ENCODE results near the gene LRRC4B. TPM values are rescaled to one million over a fixed set of nuclear protein-coding genes. Genes with fewer than 3 reads are reported as not detected.
A peak's percentile ranks its signal among the peaks of the same experiment; 100 is the strongest.

Gene LRRC4B
- total RNA-seq, 2 donors from 2014 or later: 2.3 to 7.0 TPM

DNA sequence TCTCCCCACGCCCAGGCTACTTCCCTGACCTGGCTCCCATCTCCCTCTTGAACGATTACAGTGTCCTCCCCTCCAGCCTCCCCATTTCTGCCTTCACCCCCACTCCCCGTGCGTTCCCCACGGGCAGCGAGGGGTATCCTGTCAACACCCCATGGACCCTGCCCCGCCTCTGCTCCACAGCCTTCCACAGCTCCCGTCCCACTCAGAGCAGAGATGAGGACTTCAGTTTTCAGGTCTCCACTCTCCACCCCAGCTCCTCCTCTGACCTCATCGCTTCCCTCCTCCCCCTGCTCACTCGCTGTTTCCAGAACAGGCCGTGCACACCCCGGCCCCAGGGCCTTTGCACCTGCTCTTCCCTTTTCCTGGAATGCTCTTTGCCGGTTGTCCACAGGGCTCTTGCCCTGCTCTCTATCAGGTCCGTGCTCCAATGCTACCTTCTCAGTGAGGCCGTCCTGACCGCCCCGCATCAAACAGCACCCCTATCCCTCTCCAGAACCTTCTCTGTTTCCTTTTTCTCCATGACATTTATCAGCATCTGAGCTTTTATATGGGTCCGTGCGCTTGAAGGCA lies 15.0 kb downstream of the LRRC4B start:
- DNase-seq: peak; percentile 36
- Histone ChIP-seq H3K27me3 (ENCODE audit: control insufficient read depth, insufficient read depth, low read length, poor library complexity, severe bottlenecking) (no peaks in the 10 kb centered on the region), H3K4me3 (ENCODE audit: low read length) (no peak overlapping the region), H3K36me3 (ENCODE audit: control insufficient read depth, insufficient read depth, low read length) (no peaks in the 10 kb centered on the region), H3K27ac (ENCODE audit: low read depth, low read length) (no peak overlapping the region), H3K9me3 (ENCODE audit: control insufficient read depth, low read length) (no peaks in the 10 kb centered on the region), H3K9ac (ENCODE audit: extremely low read depth, low read length, poor library complexity, severe bottlenecking) (no peak overlapping the region), H3K4me1 (ENCODE audit: control insufficient read depth, insufficient read depth, low read length) (no peaks in the 10 kb centered on the region)
- Mint-ChIP-seq H3K27me3 (ENCODE audit: insufficient read depth) (peaks cover 79% of the 10 kb centered on the region), H3K36me3 (ENCODE audit: low read depth) (no peaks in the 10 kb centered on the region), H3K27ac (no peak overlapping the region), H3K4me1 (peaks cover 6% of the 10 kb centered on the region), H3K9me3 (no peaks in the 10 kb centered on the region), H3K4me3 (no peak overlapping the region)
- TF ChIP-seq, protein P1, sequence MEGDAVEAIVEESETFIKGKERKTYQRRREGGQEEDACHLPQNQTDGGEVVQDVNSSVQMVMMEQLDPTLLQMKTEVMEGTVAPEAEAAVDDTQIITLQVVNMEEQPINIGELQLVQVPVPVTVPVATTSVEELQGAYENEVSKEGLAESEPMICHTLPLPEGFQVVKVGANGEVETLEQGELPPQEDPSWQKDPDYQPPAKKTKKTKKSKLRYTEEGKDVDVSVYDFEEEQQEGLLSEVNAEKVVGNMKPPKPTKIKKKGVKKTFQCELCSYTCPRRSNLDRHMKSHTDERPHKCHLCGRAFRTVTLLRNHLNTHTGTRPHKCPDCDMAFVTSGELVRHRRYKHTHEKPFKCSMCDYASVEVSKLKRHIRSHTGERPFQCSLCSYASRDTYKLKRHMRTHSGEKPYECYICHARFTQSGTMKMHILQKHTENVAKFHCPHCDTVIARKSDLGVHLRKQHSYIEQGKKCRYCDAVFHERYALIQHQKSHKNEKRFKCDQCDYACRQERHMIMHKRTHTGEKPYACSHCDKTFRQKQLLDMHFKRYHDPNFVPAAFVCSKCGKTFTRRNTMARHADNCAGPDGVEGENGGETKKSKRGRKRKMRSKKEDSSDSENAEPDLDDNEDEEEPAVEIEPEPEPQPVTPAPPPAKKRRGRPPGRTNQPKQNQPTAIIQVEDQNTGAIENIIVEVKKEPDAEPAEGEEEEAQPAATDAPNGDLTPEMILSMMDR (conservative IDR thresholded peaks at IDR 0.05): no peak
- 73 to 80% methylated on average over 18 to 19 of the region's 19 CpGs for WGBS, 2 experiments (ENCODE audit: insufficient coverage in 1 of 2, insufficient read length in 1 of 2)

DNA sequence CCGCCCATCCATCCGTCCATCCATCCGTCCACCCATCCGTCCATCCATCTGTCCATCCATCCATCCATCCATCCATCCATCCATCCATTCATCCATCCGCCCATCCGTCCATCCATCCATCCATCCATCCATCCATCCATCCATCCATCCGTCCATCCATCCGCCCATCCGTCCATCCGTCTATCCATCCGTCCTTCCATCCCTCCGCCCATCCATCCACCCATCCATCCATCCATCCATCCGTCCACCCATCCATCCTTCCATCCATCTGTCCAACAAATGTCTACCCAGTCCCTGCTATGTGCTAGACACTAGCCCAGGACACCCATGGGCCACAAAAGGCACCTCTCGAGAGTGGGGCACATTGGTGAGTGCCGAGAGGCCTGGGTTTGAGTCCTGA lies 15.7 kb downstream of the LRRC4B start:
- Mint-ChIP-seq H3K36me3 (ENCODE audit: low read depth) (no peaks in the 10 kb centered on the region), H3K4me3 (no peak overlapping the region), H3K27me3 (ENCODE audit: insufficient read depth) (peaks cover 73% of the 10 kb centered on the region), H3K27ac (no peak overlapping the region), H3K9me3 (no peaks in the 10 kb centered on the region), H3K4me1 (peaks cover 6% of the 10 kb centered on the region)
- Histone ChIP-seq H3K4me3 (ENCODE audit: low read length) (no peak overlapping the region), H3K9me3 (ENCODE audit: control insufficient read depth, low read length) (no peaks in the 10 kb centered on the region), H3K27ac (ENCODE audit: low read depth, low read length) (no peak overlapping the region), H3K4me1 (ENCODE audit: control insufficient read depth, insufficient read depth, low read length) (no peaks in the 10 kb centered on the region), H3K36me3 (ENCODE audit: control insufficient read depth, insufficient read depth, low read length) (no peaks in the 10 kb centered on the region), H3K27me3 (ENCODE audit: control insufficient read depth, insufficient read depth, low read length, poor library complexity, severe bottlenecking) (no peaks in the 10 kb centered on the region), H3K9ac (ENCODE audit: extremely low read depth, low read length, poor library complexity, severe bottlenecking) (no peak overlapping the region)
- TF ChIP-seq, protein P1 (conservative IDR thresholded peaks at IDR 0.05): no peak
- no peak for DNase-seq
- 79 to 90% methylated on average over 10 to 15 of the region's 15 CpGs for WGBS, 2 experiments (ENCODE audit: insufficient coverage in 1 of 2, insufficient read length in 1 of 2)

DNA sequence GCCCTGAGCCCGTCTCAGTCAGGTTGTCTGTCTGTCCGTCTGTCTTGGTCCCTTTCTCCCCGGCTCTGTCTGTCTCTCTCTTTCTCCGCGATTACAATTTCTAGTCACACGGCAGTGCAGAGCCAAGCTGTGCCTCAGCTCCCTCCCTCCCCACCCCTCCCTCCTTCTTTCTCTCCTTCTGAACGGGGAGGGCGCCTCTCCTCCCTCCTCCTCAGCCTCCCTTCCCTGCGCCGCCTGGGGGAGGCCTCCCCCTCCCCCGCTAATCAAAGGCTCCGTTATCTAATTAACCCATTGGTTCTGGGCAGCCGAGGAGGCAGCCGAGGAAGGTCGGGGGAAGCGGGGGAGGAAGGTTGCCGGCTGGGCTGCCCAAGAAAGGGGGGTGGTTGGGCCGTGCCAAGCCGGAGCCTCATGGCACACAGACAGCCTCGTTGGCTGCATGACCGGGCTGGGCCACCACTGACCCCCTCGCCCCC lies 16.5 kb downstream of the LRRC4B start:
- Histone ChIP-seq H3K27me3 (ENCODE audit: control insufficient read depth, insufficient read depth, low read length, poor library complexity, severe bottlenecking) (no peaks in the 10 kb centered on the region), H3K36me3 (ENCODE audit: control insufficient read depth, insufficient read depth, low read length) (no peaks in the 10 kb centered on the region), H3K4me1 (ENCODE audit: control insufficient read depth, insufficient read depth, low read length) (no peaks in the 10 kb centered on the region), H3K9ac (ENCODE audit: extremely low read depth, low read length, poor library complexity, severe bottlenecking) (no peak overlapping the region), H3K27ac (ENCODE audit: low read depth, low read length) (peak overlapping the region; percentile 68), H3K4me3 (ENCODE audit: low read length) (peak overlapping the region; percentile 70), H3K9me3 (ENCODE audit: control insufficient read depth, low read length) (no peaks in the 10 kb centered on the region)
- peak overlapping the region; percentile 56 for H3K4me3 Mint-ChIP-seq
- H3K27ac Mint-ChIP-seq: no peak overlapping the region
- no peaks in the 10 kb centered on the region for H3K9me3 Mint-ChIP-seq
- TF ChIP-seq, protein P1 (conservative IDR thresholded peaks at IDR 0.05): no peak
- DNase-seq: peak; percentile 58
- peaks cover 6% of the 10 kb centered on the region for H3K4me1 Mint-ChIP-seq
- H3K27me3 Mint-ChIP-seq (ENCODE audit: insufficient read depth): peaks cover 68% of the 10 kb centered on the region
- 39 to 42% methylated on average over 6 to 21 of the region's 22 CpGs for WGBS, 2 experiments (ENCODE audit: insufficient coverage in 1 of 2, insufficient read length in 1 of 2)
- H3K36me3 Mint-ChIP-seq (ENCODE audit: low read depth): no peaks in the 10 kb centered on the region

All from endodermal cell (in vitro differentiated cells).